Panc1 (cell line): ENCODE data around the gene DAZAP1. TPM values are rescaled to one million over a fixed set of nuclear protein-coding genes. Genes with fewer than 3 reads are reported as not detected.

ENCODE experiments used
- ATAC-seq: fragments of 200-7000 bp; cut with Tn5 transposase; 2 replicates; pipeline ENCODE4 v1.9.1; 2020; ENCODE audit warnings: mild to moderate bottlenecking, moderate library complexity
- BruUV-seq: library from RNA; stranded (reverse); fragments of 400-500 nt; replicated peaks from 2 replicates; lab custom pipeline; 2021; lab: Mats Ljungman, UMichigan
- CTCF ChIA-PET: fragments of 300-600 bp; sonication (Branson Sonifier 250); formaldehyde crosslinking; loops from one replicate; lab custom pipeline; 2022; ENCODE audit warnings: antibody characterized with exemption; lab: Charles Lee
- POLR2A ChIA-PET: fragments of 300-600 bp; sonication (Branson Sonifier 250); formaldehyde crosslinking; loops from one replicate; lab custom pipeline; 2022; ENCODE audit warnings: antibody characterized with exemption; lab: Charles Lee
- DNase-seq: peaks from one replicate; pipeline ENCODE4 v3.0.0-alpha.2; 2010; ENCODE audit warnings: low read depth, low spot score
- H3K27ac ChIP-seq: 2 replicates; pipeline ENCODE4 v1.5.1; 2011; ENCODE audit warnings: mild to moderate bottlenecking, low read length, inconsistent platforms
- H3K27me3 ChIP-seq: fragments of 200-500 bp; sonication (Bioruptor generic); 2 replicates; pipeline ENCODE4 v1.6.0; 2014; ENCODE audit warnings: low read length, inconsistent platforms; ENCODE audit not compliant: control insufficient read depth, insufficient read depth
- H3K36me3 ChIP-seq: fragments of 200-500 bp; sonication (Bioruptor generic); 2 replicates; pipeline ENCODE4 v1.5.1; 2014; ENCODE audit warnings: inconsistent platforms, mild to moderate bottlenecking, low read length, moderate library complexity; ENCODE audit not compliant: control insufficient read depth, insufficient read depth
- H3K4me1 ChIP-seq: 2 replicates; pipeline ENCODE4 v1.5.1; 2011; ENCODE audit warnings: inconsistent platforms, mild to moderate bottlenecking, low read length, moderate library complexity; ENCODE audit not compliant: control insufficient read depth, insufficient read depth
- H3K4me3 ChIP-seq, 2 experiments: 2 replicates each; pipeline ENCODE4 v1.5.1; 2011 to 2012; ENCODE audit warnings: low read depth in 2 of 2, low read length in 2 of 2, mild to moderate bottlenecking in 2 of 2, inconsistent platforms in 1 of 2, moderate library complexity in 1 of 2
- H3K9me3 ChIP-seq: fragments of 200-500 bp; sonication (Bioruptor generic); 2 replicates; pipeline ENCODE4 v1.5.1; 2014; ENCODE audit warnings: low read depth, mild to moderate bottlenecking, inconsistent platforms, low read length, moderate library complexity; ENCODE audit not compliant: control insufficient read depth, insufficient read depth
- POLR2AphosphoS5 ChIP-seq: IDR thresholded peaks from 2 replicates; pipeline ENCODE4 v1.6.1; 2012; ENCODE audit warnings: mild to moderate bottlenecking, low read depth, low read length, moderate library complexity
- SIN3A ChIP-seq: IDR thresholded peaks from 2 replicates; pipeline ENCODE4 v1.6.1; 2012; ENCODE audit warnings: low read depth, mild to moderate bottlenecking, low read length, moderate library complexity, borderline replicate concordance; ENCODE audit not compliant: insufficient read depth
- TCF7L2 ChIP-seq: IDR thresholded peaks from 2 replicates; pipeline ENCODE4 v1.6.1; 2011; ENCODE audit warnings: mild to moderate bottlenecking, low read depth, low read length, inconsistent platforms
- in situ Hi-C: cut with HindIII; loops from 2 replicates; pipeline ENCODE4 v1.10.0; 2016; ENCODE audit warnings: low sequenced_read_pairs, low pct_unique_long_range_greater_than_20kb
- intact Hi-C: fragments of 100-400 bp; cut with micrococcal nuclease; formaldehyde crosslinking; loops from one replicate; pipeline ENCODE4 v1.10.0; 2022; ENCODE audit not compliant: unreplicated experiment
- total RNA-seq: library from RNA; stranded (reverse); gene quantifications from one replicate; pipeline ENCODE4 v1.2.1, GENCODE V29; 2021; ENCODE audit not compliant: unreplicated experiment
- TF ChIP-seq, protein P1 (sequence below): fragments of 450-650 bp; IDR thresholded peaks from 2 replicates; pipeline ENCODE4 v1.5.1; 2017; ENCODE audit warnings: mild to moderate bottlenecking
- TF ChIP-seq, protein P2 (sequence below), 2 experiments: IDR thresholded peaks; 2 replicates each; pipeline ENCODE4 v1.6.1; 2011 to 2012; ENCODE audit warnings: low read depth in 2 of 2, control low read depth in 1 of 2, low read length in 1 of 2, mild to moderate bottlenecking in 1 of 2, moderate library complexity in 1 of 2; ENCODE audit not compliant: insufficient read depth in 1 of 2

Gene DAZAP1
- total RNA-seq, 1 experiment from 2014 or later, result 195 TPM

DNA sequence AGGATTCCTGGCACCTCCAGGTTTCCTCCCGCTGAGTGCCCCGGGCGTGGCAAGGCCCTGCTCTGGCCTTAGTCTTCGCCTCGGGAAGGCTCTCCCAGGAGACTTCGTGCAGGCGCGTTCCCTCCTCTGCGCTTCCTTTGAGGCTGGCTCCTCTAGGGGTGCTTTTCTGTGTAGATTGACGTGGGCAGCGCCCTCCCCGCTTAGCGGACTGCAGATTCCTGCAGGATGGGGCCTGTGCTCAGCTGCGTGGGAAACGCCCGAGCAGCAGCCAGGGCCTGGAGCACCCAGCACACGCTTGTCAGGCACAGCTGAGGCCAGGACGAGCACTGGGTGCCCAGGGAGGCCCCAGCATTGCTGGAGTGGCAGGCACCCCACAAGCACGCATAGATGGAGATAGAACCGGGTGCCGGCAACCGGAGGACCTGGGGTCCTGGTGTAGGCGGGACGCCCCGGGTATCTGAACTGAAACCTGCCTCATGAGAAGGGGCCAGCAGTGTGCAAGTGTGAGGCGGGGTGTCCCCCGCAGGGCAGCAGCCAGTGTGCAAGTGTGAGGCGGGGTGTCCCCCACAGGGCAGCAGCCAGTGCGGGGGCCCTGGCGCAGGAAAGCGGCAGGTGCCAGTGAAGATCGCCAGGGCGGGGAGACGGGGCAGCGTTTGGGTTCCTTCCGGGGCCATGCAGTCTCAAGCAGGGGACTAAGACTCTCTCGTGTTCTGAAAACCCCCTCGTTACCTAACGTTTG is 20.3 kb upstream of the DAZAP1 start:
- Histone ChIP-seq H3K27ac (no peak overlapping the region), H3K4me3 (no peak overlapping the region), H3K36me3 (peaks cover 4% of the 10 kb centered on the region; the same call in 1 of the 2 replicates), H3K4me1 (no peaks in the 10 kb centered on the region), H3K27me3 (no peaks in the 10 kb centered on the region), H3K9me3 (no peaks in the 10 kb centered on the region)
- ChIA-PET POLR2A (no interaction called here), CTCF (no interaction called here)
- DNase-seq (no peak), ATAC-seq (no peak)
- in situ Hi-C loops, result no loop called here
- BruUV-seq, result no TSS peak
- TF ChIP-seq SIN3A (no peak), TCF7L2 (no peak), POLR2AphosphoS5 (no peak)
- TF ChIP-seq, protein P1, sequence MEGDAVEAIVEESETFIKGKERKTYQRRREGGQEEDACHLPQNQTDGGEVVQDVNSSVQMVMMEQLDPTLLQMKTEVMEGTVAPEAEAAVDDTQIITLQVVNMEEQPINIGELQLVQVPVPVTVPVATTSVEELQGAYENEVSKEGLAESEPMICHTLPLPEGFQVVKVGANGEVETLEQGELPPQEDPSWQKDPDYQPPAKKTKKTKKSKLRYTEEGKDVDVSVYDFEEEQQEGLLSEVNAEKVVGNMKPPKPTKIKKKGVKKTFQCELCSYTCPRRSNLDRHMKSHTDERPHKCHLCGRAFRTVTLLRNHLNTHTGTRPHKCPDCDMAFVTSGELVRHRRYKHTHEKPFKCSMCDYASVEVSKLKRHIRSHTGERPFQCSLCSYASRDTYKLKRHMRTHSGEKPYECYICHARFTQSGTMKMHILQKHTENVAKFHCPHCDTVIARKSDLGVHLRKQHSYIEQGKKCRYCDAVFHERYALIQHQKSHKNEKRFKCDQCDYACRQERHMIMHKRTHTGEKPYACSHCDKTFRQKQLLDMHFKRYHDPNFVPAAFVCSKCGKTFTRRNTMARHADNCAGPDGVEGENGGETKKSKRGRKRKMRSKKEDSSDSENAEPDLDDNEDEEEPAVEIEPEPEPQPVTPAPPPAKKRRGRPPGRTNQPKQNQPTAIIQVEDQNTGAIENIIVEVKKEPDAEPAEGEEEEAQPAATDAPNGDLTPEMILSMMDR, result no peak
- TF ChIP-seq, protein P2, sequence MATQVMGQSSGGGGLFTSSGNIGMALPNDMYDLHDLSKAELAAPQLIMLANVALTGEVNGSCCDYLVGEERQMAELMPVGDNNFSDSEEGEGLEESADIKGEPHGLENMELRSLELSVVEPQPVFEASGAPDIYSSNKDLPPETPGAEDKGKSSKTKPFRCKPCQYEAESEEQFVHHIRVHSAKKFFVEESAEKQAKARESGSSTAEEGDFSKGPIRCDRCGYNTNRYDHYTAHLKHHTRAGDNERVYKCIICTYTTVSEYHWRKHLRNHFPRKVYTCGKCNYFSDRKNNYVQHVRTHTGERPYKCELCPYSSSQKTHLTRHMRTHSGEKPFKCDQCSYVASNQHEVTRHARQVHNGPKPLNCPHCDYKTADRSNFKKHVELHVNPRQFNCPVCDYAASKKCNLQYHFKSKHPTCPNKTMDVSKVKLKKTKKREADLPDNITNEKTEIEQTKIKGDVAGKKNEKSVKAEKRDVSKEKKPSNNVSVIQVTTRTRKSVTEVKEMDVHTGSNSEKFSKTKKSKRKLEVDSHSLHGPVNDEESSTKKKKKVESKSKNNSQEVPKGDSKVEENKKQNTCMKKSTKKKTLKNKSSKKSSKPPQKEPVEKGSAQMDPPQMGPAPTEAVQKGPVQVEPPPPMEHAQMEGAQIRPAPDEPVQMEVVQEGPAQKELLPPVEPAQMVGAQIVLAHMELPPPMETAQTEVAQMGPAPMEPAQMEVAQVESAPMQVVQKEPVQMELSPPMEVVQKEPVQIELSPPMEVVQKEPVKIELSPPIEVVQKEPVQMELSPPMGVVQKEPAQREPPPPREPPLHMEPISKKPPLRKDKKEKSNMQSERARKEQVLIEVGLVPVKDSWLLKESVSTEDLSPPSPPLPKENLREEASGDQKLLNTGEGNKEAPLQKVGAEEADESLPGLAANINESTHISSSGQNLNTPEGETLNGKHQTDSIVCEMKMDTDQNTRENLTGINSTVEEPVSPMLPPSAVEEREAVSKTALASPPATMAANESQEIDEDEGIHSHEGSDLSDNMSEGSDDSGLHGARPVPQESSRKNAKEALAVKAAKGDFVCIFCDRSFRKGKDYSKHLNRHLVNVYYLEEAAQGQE (IDR thresholded peaks at IDR 0.05; ENCODE audit: insufficient read depth in 1 of 2, low read depth in 2 of 2, low read length in 1 of 2), result no peak
- intact Hi-C loops, result no loop called here

DNA sequence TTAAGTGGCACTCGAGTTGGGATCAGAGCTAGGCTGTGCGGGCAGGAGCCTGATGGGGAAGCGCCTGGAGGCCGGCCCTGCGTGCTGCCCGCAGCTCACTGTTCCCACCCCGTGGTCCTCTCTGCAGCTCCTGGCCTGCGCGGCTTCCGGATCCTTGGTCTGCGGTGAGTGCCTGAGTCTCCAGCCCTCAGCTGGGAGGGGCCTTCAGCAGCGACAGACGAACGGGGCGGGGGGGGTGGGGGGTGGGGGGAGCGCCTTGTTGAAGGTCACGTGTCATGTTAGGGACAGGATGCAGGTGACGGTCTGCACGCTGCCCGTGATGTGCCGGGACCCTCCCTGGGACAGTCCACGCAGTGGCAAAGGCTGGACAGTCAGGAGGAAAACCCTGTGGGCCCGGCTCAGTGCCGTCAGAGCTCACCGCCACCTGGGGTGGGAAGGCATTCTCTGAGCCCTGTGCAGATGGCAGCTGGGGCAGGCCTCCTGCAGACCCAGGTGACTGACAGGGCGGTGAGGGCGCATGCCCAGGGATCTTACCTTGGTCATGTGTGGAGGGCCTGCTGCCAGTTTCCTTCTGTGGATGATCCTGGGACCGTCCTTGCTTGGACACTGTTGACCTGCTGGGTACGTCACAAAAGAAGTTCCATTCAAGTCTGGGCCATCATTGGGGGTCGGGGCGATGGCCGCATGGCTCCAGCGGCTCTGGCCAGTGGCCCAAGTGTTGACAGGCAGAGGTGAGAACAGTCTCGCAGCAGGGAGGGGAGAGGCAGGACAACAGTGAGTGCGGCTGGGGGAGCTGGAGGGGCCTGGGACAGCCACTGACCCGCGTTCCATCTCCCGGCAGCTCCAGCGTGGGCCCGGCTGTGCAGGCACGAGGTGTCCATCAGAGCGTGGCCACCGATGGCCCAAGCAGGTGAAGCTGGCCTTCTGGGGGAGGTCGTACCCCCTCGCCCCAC is 19.4 kb upstream of the DAZAP1 start:
- Histone ChIP-seq H3K36me3 (peaks cover 4% of the 10 kb centered on the region; the same call in 1 of the 2 replicates), H3K9me3 (no peaks in the 10 kb centered on the region), H3K4me1 (no peaks in the 10 kb centered on the region), H3K27ac (no peak overlapping the region), H3K4me3 (no peak overlapping the region), H3K27me3 (no peaks in the 10 kb centered on the region)
- TF ChIP-seq, protein P1, result no peak
- no peak for TF ChIP-seq SIN3A
- TF ChIP-seq TCF7L2, result no peak
- TF ChIP-seq POLR2AphosphoS5, result no peak
- TF ChIP-seq, protein P2 (IDR thresholded peaks at IDR 0.05; ENCODE audit: insufficient read depth in 1 of 2, low read depth in 2 of 2, low read length in 1 of 2), result no peak
- DNase-seq (no peak), ATAC-seq (no peak)
- ChIA-PET POLR2A (no interaction called here), CTCF (no interaction called here)
- BruUV-seq, result no TSS peak
- intact Hi-C loops (no loop called here), in situ Hi-C loops (no loop called here)
